HG02884 (cell line): ENCODE measurements around the gene COX4I2.
"Not testable (repeated sequence)": the region's sequence is repeated elsewhere in the genome, so short reads cannot be mapped to it uniquely, and the experiment has no call there.

Experiments
- ATAC-seq: cut with Tn5 transposase; IDR thresholded peaks from one replicate; pipeline ENCODE4 v1.9.1; 2021; ENCODE audit warnings: mild to moderate bottlenecking, moderate library complexity; ENCODE audit not compliant: unreplicated experiment

The COX4I2 gene

DNA sequence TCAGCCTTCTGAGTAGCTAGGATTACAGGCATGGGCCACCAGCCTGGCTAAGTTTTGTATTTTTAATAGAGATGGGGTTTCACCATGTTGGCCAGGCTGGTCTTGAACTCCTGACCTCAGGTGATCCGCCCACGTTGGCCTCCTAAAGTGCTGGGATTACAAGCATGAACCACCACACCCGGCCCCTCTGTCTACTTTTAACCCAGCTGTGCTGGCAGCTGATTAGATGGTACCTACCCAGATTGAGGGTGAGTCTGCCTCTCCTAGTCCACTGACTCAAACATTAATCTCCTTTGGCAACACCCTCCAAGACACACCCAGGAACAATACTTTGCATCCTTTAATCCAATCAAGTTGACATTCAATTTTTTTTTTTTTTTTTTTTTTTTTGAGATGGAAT is 10.4 kb downstream of the COX4I2 start:
- ATAC-seq, result not testable (repeated sequence)

DNA sequence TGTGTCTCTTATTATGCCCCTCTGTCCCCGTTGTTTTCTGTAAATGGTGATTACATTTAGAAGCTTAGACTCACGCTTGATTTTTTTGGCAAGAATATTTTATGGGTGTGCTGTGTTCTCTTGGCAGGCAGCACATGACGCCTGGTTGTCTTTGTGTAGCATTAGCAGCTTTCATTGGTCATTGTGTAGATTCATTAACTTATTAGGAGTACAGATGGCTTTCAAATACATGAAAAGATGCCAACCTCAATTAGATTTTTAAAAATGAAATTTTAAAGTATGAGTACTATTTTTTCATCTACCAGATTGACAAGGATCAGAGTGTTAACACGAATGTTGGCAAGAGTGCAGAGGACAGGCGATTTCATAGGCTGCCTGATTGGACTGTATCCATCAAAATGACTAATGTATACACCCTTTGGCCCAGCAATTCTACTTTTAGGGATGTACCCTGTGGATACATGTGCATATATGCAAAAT is 15.2 kb downstream of the COX4I2 start:
- ATAC-seq, result no peak

DNA sequence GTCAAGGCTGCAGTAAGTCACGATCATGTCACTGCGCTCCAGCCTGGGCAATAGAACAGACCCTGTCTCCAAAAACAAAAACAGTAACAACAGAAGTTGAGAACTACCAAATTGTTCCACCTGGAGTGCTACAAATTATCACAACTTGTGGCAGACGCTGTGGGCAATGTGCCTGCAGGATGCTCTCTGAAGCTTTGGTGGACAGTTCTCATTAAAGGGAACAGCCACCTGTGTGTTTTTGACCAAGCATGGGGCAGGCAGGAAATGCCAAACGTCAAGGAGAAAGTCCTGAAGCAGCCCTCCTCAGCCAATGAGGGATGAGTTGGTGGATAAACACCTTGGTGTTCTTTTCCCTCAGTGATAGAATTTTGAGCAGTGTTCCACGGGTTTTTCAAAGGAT is 15.8 kb downstream of the COX4I2 start:
- ATAC-seq, result no peak

DNA sequence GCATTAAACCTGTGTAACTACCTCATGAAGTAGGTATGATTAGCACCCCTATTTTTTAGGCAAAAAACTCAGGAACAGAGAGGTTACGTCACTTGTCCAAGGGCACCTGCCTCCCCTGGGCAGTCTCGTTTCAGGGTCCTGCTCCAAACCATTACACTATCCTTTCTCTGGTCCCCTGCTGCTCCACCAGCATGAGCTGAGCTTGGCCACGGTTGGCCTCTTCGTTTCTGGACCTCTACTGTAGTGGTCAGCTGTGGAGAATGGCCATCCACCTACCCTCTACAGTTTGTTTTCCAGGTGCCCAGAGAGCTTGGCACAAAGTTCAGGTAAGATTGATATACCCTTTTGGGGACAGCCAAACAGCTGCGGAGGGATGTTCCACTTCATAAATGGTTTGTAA is 16.8 kb downstream of the COX4I2 start:
- no peak for ATAC-seq

DNA sequence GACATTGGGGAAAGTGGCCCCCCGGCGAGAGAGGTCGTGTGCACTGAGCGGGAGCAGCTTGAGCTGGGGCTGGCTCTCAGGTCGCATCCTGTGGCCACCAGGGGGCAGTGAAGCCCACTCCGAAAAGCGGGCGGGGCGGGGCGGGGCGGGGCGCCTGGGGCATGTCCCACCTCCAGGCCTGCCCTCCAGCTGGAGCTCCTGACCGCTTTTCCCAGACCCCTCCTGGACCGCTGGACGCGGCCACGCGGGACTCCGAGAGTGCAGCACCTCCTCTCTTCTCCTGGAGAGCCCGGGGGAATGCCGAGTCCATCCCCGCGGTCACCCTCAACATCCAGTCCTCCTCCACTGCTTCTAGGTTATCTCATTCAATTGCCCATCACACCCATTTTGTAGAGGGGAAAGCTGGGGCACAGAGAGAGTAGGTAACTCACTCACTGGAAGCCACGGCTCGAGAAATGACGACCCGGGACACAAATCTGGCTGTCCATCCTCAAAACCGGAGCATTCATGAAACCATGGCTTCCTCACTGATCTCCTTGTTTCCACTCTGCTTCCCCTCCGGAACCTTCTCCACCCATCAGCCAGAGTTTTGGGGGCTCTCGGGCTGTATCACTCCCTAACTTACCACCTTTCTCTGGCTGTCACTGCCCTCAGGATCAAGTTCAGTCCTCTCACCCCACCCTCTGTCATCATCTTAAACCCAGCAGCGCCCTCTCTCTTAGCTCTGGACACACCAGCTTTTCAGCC is 24.1 kb downstream of the COX4I2 start:
- peak; percentile 69 for ATAC-seq

DNA sequence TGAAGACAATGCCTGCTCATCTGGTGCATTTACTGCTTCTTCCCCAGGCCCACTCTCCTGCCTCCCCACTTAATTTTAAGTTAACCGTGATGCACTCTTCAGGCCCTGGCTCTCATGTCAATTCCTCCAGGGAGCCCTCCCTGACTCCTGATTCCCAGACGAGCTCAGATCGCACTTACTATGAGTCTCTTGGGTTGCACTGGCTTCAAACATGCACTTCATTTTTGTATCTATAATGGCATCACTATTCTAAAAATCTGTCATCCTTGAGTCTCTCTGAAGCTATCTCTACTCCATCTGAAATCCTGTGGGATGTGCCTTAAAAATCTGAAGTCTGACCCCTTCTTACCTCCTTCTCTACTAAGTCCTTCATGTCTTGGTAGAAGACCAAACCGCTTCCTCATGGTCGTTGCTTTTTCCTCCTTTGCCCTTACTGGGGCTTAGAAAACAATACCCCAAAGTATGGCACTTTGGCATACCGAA is 24.7 kb downstream of the COX4I2 start:
- ATAC-seq, result no peak

DNA sequence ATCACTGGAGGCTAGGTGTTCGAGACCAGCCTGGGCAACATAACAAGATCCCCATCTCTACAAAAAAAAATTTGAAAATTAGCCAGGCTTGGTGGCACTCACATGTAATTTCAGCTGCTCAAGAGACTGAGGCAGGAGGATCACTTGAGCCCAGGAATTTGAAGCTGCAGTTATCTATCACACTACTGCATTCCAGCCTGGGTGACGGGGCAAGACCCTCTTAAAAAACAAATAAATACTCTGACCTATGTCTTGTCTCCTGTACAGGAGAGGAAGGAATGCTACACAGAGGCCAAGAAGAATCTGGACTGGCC is 25.8 kb downstream of the COX4I2 start:
- no peak for ATAC-seq

DNA sequence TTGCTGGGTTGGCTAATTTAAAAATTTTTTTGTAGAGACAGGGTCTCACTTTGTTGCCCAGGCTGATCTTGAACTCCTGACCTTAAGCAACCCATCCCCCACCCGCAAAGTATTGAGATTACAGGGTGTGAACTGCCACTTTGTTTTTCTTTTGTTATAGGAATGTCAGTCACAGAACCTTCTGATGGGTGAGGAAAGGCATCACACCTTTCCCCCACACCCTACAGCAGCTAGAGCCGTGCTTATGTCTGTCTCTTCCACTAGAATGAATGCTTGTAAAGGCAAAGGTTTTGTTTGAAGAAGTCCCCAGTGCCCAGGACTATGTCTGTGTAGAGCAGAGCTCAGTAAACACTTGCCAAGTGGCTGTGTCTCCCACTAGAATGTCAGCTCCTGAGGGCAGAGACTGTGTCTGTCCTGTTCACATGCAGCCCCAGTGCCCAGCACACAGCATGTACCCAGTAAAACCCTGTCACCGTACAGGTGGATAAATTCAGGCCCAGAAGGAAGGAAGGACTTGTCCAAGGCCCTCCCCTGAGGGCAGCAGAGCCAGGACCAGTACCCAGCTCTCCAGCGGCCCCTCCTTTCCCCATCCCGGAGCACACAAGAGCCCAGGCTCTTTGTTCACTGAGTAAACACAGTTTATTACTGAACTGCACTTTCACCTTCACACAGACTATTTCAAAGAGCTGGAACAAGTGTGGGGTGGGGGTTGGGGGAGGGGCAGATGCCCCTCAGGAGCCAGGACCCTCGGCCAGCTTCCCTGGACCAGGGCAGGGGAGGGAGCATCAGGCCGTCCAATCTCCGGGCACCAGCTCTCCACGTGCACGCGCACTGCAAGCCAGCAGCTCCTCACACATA is 26.4 kb downstream of the COX4I2 start:
- no peak for ATAC-seq

DNA sequence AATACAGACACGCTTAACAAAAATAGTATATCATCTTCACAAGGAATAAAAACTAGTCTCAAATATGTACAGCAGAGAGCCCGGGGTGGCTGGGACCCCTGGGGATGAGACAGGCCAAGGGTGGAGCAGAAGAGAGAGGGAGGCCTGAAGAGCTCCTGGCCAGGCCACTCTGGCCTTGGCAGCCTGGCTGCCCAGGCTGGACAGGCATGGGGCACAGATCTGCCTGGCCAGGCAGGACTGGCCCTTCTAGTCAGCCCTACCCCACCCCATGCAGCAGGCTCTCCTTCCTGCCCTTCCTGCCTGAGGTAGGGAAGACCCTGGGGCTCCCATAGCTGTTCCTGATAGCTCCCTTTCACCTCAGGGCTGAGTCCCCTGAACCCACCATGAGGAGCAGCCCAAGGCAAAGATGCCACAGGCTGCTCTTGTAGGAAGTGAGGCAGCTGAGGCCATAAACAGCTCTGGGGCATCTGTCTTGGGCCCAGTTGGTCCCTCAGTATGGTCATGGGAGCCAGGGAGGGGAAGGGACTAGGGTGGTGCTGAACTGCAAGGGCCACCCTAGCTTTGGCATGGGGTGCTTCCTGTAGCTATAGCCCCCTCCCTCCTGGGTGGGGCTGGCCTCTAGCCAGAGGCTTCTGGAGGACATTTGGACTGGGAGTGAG is 27.1 kb downstream of the COX4I2 start:
- ATAC-seq, result no peak

DNA sequence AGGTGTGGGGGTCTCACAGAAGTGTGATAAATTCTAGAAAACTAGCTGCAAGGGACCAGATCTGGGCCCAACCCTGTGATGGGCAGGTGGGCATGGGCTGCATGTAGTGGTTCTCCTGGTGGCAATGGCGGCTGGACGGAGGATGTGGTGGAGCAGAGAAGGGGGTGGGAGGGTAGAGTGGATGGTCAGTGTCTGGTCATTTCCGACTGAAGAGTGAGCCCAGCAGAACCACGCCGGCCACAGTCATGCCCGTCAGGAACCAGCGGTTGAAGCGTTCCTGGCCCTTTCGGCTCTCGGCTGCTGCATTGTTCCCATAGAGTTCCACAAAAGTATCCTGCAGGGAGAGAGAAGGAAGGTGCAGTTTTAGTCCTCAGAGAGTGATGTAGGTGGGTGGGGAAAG is 28.0 kb downstream of the COX4I2 start:
- ATAC-seq, result no peak

DNA sequence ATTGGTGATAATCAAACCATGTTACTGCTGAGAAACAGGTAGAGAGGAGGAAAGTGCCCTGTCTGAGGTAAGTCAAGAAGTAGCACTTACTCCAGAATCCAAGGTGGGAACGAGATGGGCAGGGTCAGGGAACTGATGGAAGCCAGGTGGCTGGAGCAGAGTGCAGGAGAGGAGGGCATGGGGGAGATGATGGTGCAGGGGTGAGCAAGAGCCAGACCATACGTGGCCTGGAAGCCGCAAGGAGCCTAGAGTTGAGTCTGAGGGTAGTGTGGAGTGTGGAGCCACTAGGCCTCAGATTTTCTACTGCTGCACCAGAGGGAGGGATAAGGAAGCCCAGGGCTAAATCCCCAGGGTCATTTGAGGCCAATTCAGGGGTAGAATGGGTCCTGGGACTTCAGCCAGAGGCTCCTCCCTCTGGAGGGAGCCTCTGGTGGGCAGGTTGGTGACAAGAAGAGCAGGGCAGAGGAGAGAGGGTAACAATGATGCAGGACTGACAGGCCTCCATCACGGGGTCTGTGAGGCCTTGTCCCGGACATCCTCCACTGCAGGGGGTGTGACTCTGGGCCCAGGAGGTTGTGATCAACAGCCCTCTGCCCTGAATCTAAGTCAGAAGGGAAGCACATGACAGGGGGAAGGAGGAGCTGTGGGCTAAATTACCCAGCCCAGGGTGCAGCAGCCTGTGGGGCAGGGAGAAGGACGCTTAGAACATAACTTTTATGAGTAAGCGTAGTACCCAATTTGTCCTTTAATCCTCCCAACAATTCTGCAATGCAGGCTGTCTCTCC is 28.7 kb downstream of the COX4I2 start:
- no peak for ATAC-seq

DNA sequence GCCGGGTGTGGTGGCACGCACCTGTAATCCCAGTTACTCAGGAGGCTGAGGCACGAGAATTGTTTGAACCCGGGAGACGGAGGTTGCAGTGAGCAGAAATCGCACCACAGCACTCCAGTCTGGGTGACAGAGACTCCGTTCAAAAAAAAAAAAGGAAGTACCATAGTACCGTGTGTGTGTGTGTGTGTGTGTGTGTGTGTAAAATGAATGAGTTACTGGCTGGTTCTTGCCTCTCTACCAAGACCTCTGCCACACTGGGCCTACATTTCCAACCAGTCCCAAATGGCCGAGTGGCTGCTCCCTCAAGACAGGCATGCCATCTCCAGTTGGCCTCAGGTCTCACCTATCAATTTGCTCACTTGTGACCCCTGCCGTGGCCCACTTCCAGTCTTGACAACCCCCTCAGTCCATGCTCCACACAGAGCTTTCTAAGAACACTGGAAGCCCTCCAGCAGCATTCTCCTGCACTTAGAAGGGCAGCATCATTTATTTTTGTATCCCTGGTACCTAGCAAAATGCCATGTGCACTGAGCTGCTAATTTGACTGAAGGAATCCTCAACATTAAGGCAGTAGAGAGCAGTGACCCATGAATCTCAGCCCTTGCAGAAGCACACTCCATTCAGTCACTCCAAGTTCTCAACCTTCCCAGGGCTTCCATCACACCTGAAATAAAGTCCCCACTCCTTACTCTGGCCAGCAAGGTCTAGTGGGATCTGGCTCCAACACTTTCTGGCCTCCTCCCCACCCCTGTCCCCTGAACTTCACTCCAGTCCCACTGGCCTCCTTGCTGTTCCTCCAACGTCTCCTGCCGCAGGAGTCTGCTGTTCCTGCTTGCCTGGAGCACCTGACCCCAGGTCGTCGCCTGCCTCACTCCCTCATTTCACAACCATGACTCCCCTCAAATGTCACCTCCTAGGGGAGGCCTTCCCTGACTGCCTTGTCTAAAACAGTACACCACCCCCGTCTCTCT is 29.9 kb downstream of the COX4I2 start:
- ATAC-seq, result no peak

DNA sequence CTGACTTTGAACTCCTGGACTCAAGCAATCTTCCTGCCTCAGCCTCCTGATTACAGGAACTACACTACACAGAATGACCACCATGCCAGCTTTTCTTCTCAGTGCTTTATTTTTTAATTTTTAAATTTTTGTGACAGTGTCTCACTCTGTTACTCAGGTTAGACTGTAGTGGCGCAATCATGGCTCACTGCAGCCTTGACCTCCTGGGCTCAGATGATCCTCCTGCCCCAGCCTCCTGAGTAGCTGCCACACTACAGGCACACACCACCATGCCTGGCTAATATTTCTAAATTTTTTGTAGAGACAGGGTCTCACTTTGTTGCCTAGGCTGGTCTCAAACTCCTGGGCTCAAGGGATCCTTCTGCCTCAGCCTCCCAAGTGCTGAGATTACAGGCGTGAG is 31.2 kb downstream of the COX4I2 start:
- ATAC-seq, result not testable (repeated sequence)

DNA sequence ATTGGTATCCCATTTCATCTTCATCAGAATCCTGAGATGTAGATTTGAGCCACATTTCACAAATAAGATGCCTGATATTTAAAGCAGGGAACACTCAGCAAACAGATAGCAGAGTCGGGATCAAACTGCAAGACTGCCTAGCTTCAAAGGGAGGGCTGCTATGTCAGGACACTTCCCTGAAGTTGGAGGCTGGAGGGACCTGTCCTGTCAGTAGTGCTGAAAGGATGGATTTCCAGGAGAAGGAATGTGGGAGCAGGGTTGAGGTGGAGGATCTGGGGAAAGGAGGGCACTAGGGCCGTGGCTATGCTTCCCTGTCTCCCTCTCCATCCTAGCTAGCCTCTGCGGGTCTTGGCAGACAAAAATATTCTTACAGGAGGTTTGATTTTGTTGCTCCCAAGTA is 32.2 kb downstream of the COX4I2 start:
- no peak for ATAC-seq

DNA sequence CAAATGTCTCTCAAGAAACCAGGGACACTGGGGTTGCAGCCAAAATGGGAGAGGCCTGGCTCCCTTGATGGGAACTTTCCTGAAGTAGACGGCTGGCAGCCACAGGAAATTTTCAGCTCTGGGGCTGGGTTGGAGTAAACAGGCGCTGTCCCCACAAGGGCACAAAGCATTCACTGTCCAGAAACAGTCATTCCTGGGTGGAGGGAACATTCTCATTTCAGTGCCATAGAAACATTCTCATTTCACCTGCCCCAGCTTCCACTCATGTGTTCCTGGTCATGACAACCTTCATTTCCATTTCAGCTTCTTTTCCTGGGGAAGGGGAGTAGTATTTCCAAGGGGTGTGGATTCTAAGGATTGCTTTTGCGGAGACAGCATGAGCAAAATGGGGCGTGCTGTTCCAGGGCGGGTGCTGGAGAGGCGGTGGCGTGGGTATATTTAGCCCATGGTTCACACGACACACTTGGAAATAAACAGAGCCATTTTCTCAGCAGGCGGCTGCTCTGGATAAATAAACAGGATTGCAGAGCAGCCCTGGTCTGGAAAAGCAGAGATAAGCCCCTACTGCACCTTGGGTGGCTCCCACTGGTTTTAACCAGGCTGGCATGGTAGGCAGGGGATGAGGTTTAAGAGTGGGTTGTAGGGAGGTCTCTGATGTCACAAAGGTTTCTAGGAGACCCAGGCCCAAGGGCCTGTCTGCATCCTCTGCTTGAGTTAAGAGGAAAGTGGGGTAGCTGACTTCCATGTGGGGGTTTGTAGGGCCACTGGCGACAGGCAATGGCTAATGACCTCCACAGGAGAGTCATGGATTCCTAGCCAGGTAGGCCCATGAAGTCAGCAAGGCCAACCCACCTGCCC is 32.9 kb downstream of the COX4I2 start:
- no peak for ATAC-seq

DNA sequence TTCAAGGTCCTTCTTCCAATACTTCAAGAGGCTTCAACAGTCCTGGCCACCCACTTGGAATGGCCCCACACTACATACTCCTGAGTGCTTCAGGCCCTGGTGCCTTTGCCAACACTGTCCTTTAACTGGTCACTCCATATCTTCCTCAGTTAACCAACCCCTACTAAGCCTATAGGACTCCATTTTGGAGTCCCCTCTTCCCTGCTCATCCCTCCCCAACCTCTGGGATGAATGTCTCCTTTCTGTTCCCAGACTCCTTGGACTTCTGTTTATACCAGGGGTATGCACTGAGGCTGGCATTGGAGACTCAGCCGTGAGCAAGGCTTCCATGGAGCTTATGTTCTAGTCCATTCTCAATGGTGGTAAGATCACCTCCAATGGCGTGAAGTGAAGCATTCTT is 33.6 kb downstream of the COX4I2 start:
- no peak for ATAC-seq

DNA sequence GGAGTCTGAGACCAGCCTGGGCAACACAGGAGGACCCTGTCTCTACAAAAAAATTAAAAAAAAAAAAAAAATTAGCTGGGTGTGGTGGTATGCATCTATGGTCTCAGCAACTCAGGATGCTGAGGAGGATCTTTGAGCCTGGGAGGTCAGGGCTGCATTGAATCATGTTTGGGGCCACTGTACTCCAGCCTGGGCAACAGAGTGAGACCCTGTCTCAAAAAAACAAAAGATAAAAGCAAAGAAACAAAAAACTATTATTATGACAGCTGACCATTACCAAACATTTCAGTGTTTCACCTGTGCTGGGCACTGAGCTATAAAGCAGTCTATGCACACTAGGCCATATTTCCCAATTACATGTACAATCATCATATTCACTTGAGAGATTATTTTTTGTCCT is 35.7 kb downstream of the COX4I2 start:
- no peak for ATAC-seq

DNA sequence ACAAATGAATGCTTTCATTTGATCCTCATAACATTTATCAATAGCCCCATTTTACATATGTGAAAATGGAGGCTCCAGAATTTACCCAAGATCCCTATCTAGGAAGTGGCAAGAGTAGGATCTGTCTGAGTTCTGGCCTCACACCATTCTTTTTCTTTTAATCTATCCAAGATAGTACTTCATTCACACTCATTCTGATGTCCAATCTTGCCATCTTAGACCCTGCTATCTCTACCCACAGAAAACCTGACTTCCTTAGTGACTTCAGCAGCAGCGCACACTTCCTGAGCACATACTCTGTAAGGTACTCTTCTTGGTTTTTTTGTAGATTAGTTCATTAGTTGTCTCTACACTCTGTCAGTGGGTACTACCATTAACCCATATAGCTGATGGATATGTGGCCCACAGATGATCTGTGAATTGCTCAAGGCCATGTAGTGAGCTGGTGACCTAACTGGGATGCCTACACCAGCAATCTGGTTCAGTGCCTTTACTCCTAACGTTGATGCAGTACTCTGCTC is 36.3 kb downstream of the COX4I2 start:
- ATAC-seq, result no peak
